Endothelial cell (in vitro differentiated cells): ENCODE measurements around the gene GPATCH2. TPM values are rescaled to one million over a fixed set of nuclear protein-coding genes. Genes with fewer than 3 reads are reported as not detected.

Experiments
- DNase-seq: peaks from one replicate; pipeline ENCODE4 v3.0.0; 2021; ENCODE audit warnings: low spot score
- H3K27ac Mint-ChIP-seq: one replicate; pipeline ENCODE4 v1.8.0; 2021; ENCODE audit warnings: mixed read lengths, inconsistent platforms; ENCODE audit not compliant: unreplicated experiment
- H3K27me3 Mint-ChIP-seq: one replicate; pipeline ENCODE4 v1.8.0; 2021; ENCODE audit warnings: mild to moderate bottlenecking, moderate library complexity, mixed read lengths, inconsistent platforms; ENCODE audit not compliant: unreplicated experiment
- H3K36me3 Mint-ChIP-seq: one replicate; pipeline ENCODE4 v1.8.0; 2021; ENCODE audit warnings: mild to moderate bottlenecking, low read depth, mixed read lengths, inconsistent platforms; ENCODE audit not compliant: unreplicated experiment
- H3K4me1 Mint-ChIP-seq: one replicate; pipeline ENCODE4 v1.8.0; 2021; ENCODE audit warnings: mild to moderate bottlenecking, mixed read lengths, inconsistent platforms; ENCODE audit not compliant: unreplicated experiment
- H3K4me3 Mint-ChIP-seq: one replicate; pipeline ENCODE4 v1.8.0; 2021; ENCODE audit warnings: mild to moderate bottlenecking, mixed read lengths, inconsistent platforms; ENCODE audit not compliant: unreplicated experiment
- H3K9me3 Mint-ChIP-seq: one replicate; pipeline ENCODE4 v1.8.0; 2021; ENCODE audit warnings: mixed read lengths, inconsistent platforms; ENCODE audit not compliant: unreplicated experiment
- CTCF ChIP-seq: fragments of 200-600 bp; sonication (generic); IDR thresholded peaks from one replicate; pipeline ENCODE4 v1.5.0; 2021; ENCODE audit warnings: antibody characterized with exemption; ENCODE audit not compliant: unreplicated experiment
- total RNA-seq: library from RNA; stranded (reverse); fragmentation: NEBNext Ultra II Directional; extraction: Animal tissue kit (Norgen Biotek cat#: 25700); gene quantifications from one replicate; pipeline ENCODE4 v1.2.1, GENCODE V29; 2021; ENCODE audit not compliant: unreplicated experiment

The GPATCH2 gene
- total RNA-seq, 1 donor from 2014 or later = 18.4 TPM

- H3K27me3 Mint-ChIP-seq = no peaks in the 10 kb centered on the region
- H3K9me3 Mint-ChIP-seq = no peaks in the 10 kb centered on the region
- H3K4me3 Mint-ChIP-seq = no peak overlapping the region
- DNase-seq = no peak
- H3K4me1 Mint-ChIP-seq = no peaks in the 10 kb centered on the region
- no peak overlapping the region for H3K27ac Mint-ChIP-seq
- no peak for TF ChIP-seq CTCF
- peaks cover 5% of the 10 kb centered on the region for H3K36me3 Mint-ChIP-seq
Measured at GRCh38 chr1:217465102-217465501, 165.8 kb downstream of the GPATCH2 start.

GRCh38 chr1:217462666-217463065 lies 168.2 kb downstream of the GPATCH2 start:
- Mint-ChIP-seq H3K4me3 (no peak overlapping the region), H3K4me1 (no peaks in the 10 kb centered on the region)

GRCh38 chr1:217462159-217462558 lies 168.7 kb downstream of the GPATCH2 start:
- TF ChIP-seq CTCF = no peak
- Mint-ChIP-seq H3K27me3 (no peaks in the 10 kb centered on the region), H3K27ac (no peak overlapping the region), H3K36me3 (peaks cover 5% of the 10 kb centered on the region), H3K4me1 (no peaks in the 10 kb centered on the region), H3K4me3 (no peak overlapping the region), H3K9me3 (no peaks in the 10 kb centered on the region)
- DNase-seq = no peak

More at GRCh38 chr1:217462666-217463065, 168.2 kb downstream of the GPATCH2 start:
- peaks cover 5% of the 10 kb centered on the region for H3K36me3 Mint-ChIP-seq
- DNase-seq = no peak
- TF ChIP-seq CTCF = no peak
- no peak overlapping the region for H3K27ac Mint-ChIP-seq
- H3K9me3 Mint-ChIP-seq = no peaks in the 10 kb centered on the region
- H3K27me3 Mint-ChIP-seq = no peaks in the 10 kb centered on the region

- Mint-ChIP-seq H3K4me3 (no peak overlapping the region), H3K27ac (no peak overlapping the region), H3K9me3 (no peaks in the 10 kb centered on the region), H3K4me1 (peaks cover 5% of the 10 kb centered on the region), H3K27me3 (no peaks in the 10 kb centered on the region), H3K36me3 (peaks cover 5% of the 10 kb centered on the region)
- DNase-seq = no peak
- TF ChIP-seq CTCF = no peak
Measured at GRCh38 chr1:217457016-217457415, 173.9 kb downstream of the GPATCH2 start.

- no peak overlapping the region for H3K27ac Mint-ChIP-seq
- DNase-seq = no peak
- no peak overlapping the region for H3K4me3 Mint-ChIP-seq
- H3K27me3 Mint-ChIP-seq = no peaks in the 10 kb centered on the region
- TF ChIP-seq CTCF = no peak
- H3K9me3 Mint-ChIP-seq = no peaks in the 10 kb centered on the region
- peaks cover 5% of the 10 kb centered on the region for H3K4me1 Mint-ChIP-seq
- H3K36me3 Mint-ChIP-seq = peaks cover 5% of the 10 kb centered on the region
Measured at GRCh38 chr1:217456261-217456660, 174.6 kb downstream of the GPATCH2 start.
